Measurements from ENCODE around the gene SLX4IP. TPM values are rescaled to one million over a fixed set of nuclear protein-coding genes. Genes with fewer than 3 reads are reported as not detected.
A peak's percentile ranks its signal among the peaks of the same experiment; 100 is the strongest.

The SLX4IP gene
- total RNA-seq, 2 experiments from 2014 or later, result 7.6 to 8.5 TPM

DNA sequence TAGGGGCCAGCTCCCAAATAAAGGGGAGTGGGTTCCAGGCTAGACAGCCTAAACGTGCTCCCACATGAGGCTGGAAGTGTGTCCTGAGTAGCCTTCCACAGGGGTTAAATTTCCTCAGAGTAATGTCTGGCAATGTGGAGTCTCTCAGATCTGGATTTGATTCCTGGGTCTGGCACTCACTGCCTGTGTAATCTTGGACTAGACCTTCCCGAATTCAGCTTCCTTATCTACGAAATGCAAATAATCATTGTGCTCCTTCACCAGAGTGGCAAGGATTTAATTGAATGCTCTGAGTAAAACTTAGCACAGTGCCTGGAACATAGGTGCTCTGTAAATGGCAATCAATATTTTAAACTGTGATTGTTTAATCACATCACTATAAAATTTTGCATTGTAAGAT, 114.4 kb downstream of the SLX4IP start:
- POLR2A ChIA-PET, result interaction anchor here (0.6 to 1.1 kb wide), 2 partner anchors 113 to 125 kb away, joined by 3 read pairs; partner anchors contain the start of gene JAG1

DNA sequence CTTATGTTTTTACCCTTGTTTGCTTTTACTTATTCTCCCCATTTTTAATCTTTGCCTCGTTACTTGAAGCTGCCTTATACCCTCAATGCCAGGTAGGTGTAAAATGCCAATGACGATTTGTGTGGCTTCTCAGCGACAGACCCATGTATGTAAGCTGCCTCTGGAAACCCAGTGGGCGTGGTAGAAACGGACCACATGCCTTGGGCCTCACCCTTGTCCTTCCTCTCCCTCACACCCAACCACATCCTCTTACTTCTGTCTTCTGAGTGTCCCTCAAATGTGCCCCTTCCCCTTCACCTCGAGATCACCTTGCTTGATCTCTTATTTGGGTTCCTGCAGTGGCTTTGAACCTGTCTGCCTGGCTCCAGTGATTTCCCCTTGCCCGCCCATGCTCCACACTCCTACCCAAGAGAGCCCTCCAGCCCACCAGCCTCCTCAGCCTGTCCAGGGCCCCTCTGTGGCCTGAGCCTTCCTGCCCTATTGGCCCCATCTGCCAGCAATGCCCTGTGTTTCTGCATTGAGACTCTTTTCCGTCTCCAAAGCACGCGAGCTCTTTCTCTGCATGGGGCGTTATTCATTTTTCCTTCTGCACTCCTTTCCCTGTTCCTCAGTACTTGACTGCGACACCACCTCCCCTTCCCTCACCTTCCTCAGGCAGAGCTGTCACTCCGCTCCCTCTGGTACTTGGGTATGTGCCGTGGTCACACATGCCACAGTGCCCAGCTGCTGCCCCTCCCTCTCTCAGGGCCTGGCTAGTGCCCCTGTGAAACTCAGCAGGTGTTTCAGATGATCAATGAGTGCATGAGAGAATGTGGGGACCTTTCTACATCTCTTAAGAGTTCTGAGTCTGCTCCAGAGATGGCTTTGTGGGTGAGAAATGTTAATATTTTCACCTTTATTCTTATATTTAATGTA, 115.4 kb downstream of the SLX4IP start:
- Mint-ChIP-seq H3K27ac (peak overlapping the region; percentile 17), H3K4me3 (peak overlapping the region; percentile 62)

More for the DNA sequence above, 114.4 kb downstream of the SLX4IP start:
- no peak for DNase-seq
- Mint-ChIP-seq H3K27me3 (no peaks in the 10 kb centered on the region), H3K4me3 (no peak overlapping the region), H3K36me3 (peaks cover 3% of the 10 kb centered on the region), H3K9me3 (no peaks in the 10 kb centered on the region), H3K4me1 (peaks cover 28% of the 10 kb centered on the region), H3K27ac (no peak overlapping the region)
- no peak for ATAC-seq (ENCODE audit: low read depth)

DNA sequence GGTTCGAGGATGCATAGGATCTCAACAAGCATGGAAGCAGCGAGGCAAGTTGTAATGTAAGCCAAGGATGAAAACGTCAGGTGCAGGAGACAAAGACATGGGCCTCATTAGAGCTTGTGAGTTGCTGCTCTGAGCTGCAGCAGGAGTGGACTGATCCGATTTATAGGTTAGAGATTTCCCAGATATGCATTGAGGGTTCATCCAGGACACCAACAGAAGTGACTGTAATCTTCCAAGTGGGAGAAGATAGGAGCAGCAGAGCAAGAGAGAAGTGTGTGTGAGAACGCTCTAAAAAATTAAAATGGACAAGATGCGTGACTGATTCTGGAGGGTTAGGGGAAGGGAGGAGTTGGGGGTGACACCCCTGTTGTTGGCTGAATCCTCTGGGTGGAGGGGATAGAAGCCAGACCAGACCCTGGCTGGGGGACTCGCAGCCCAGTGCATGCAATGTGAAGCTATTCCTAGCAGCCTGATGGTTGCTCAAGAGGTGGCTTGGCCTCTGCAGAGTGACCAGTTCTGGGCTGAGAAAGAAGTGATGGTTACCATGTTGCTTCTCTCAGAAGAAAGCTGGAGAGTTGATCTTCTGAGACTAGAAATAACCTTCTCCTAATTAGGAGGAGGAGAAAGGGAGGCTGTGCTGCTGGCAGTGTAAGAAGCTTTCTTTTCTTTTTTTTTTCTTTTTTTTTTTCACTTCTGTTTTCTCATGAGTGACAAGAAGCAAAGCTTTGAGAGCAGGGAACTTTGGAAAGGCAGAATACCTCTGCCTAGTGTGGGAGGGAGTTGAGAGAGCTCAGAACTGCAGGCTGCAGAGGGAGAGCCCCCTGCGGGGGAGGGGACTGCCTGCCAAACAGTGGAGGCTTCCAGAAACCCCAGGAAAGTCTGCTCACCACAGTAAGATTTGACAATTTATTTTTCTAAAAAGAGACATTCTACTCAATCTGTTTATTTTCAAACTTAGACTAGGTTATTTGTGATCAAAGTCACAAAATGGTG, 116.9 kb downstream of the SLX4IP start:
- Mint-ChIP-seq H3K27ac (no peak overlapping the region), H3K36me3 (peaks cover 3% of the 10 kb centered on the region), H3K27me3 (no peaks in the 10 kb centered on the region), H3K9me3 (no peaks in the 10 kb centered on the region), H3K4me3 (no peak overlapping the region), H3K4me1 (peaks cover 24% of the 10 kb centered on the region)
- no peak for ATAC-seq (ENCODE audit: low read depth)
- DNase-seq, result no peak
- POLR2A ChIA-PET, result no interaction called here

More for the DNA sequence above, 115.4 kb downstream of the SLX4IP start:
- ATAC-seq (ENCODE audit: low read depth) (peak; percentile 79), DNase-seq (no peak)
- peaks cover 24% of the 10 kb centered on the region for H3K4me1 Mint-ChIP-seq
- H3K36me3 Mint-ChIP-seq, result peaks cover 3% of the 10 kb centered on the region
- POLR2A ChIA-PET, result interaction anchor here (0.6 to 1.1 kb wide), 2 partner anchors 114 to 124 kb away, joined by 3 read pairs; partner anchors contain the start of gene JAG1
- no peaks in the 10 kb centered on the region for H3K27me3 Mint-ChIP-seq
- H3K9me3 Mint-ChIP-seq, result no peaks in the 10 kb centered on the region

DNA sequence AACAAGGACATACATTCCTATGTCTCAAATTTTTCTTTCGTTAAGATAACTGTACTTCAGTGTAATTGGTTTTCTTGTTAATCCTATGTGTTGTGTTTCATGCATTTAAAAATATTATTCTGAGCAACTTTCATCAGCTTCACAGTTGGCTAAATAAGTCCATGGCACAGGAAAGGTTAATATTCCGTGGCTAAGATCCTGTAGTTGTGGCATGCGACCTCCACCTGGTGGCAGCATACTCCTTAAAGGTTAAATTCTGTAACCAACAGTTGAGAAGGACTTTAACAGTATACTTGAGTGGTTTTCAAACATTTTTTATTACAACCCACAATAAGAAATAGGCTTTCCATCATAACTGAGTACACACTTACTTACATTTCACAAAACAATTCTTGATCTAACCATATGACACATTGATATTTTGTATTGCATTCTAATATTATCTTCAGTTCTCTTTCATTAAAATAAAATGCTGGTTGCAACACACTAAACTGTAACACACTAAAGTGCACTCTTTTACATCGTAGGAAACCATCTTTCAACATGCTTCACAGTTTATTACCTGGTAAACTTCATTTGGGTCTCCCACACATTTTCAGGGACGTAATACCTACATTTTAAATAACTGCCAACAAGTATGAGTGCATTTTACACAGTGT, 118.3 kb downstream of the SLX4IP start:
- Mint-ChIP-seq H3K4me1 (peaks cover 27% of the 10 kb centered on the region), H3K4me3 (no peak overlapping the region), H3K36me3 (peaks cover 3% of the 10 kb centered on the region), H3K27ac (no peak overlapping the region), H3K27me3 (no peaks in the 10 kb centered on the region), H3K9me3 (no peaks in the 10 kb centered on the region)
- POLR2A ChIA-PET, result no interaction called here
- ATAC-seq (ENCODE audit: low read depth) (no peak), DNase-seq (no peak)

DNA sequence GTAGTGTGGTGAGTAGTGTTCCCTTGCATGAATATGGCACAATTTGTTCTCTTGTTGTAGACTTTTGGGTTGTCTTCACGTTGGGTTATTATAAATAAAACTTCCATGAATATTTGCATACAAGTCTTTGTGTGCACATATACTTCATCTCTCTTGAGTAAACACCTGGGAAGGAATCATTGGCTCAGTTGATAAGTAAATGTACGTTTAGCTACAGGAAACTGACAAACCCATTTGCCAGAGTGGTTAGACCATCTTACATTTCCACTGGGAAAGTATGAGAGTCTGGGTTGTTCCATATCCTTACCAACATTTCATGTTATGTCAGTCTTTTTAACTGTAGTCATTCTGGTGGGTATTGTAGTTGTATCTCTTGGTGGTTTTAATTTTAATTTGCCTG, 119.2 kb downstream of the SLX4IP start:
- peaks cover 34% of the 10 kb centered on the region for H3K4me1 Mint-ChIP-seq
- POLR2A ChIA-PET, result no interaction called here
- no peak for ATAC-seq (ENCODE audit: low read depth)
- no peak for DNase-seq
- H3K27ac Mint-ChIP-seq, result no peak overlapping the region
- no peaks in the 10 kb centered on the region for H3K9me3 Mint-ChIP-seq
- H3K27me3 Mint-ChIP-seq, result no peaks in the 10 kb centered on the region
- H3K4me3 Mint-ChIP-seq, result no peak overlapping the region
- H3K36me3 Mint-ChIP-seq, result peaks cover 3% of the 10 kb centered on the region

DNA sequence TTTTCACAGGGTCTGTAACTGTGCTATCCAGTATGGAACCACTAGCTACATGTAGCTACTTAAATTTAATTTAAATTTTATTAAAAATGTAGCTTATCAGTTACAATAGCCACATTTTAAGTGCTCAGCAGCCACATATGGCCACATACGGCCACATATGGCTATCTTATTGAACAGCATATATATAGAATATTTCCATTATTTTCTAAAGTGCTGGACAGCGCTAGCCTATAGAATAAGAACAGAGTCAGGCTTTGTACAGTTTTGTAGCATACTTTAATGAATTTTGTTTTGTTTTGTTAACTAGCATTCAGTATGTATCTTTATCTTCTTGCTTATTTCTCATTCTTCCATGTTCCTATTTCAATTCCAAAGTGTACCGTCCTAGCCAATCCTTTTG, 120.3 kb downstream of the SLX4IP start:
- ATAC-seq (ENCODE audit: low read depth) (no peak), DNase-seq (no peak)
- H3K27ac Mint-ChIP-seq, result no peak overlapping the region
- H3K4me1 Mint-ChIP-seq, result peaks cover 33% of the 10 kb centered on the region
- H3K4me3 Mint-ChIP-seq, result no peak overlapping the region
- peaks cover 3% of the 10 kb centered on the region for H3K36me3 Mint-ChIP-seq
- POLR2A ChIA-PET, result no interaction called here
- H3K27me3 Mint-ChIP-seq, result no peaks in the 10 kb centered on the region
- no peaks in the 10 kb centered on the region for H3K9me3 Mint-ChIP-seq

DNA sequence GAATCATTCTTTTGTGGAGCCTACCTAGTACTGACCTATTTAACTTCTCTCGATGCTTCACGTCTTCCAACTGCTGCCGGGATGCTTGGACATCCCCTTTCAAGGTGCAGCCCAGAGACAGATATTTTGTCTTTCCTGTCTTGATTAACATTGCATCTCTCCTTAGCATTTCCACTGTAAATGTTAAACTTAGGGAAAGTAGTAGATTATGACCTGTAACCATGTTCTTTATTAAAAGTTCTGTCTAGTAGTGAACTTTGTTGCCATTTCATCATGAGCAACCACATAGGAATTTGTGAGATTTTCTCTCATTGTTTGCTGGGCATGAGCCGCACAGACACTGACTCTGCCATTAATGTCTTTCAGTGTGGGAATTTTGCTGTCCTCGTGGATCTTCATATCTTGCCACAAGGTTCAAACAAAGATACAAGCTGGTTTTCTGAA, 120.8 kb downstream of the SLX4IP start:
- no peak overlapping the region for H3K4me3 Mint-ChIP-seq
- no peaks in the 10 kb centered on the region for H3K27me3 Mint-ChIP-seq
- H3K9me3 Mint-ChIP-seq, result no peaks in the 10 kb centered on the region
- POLR2A ChIA-PET, result interaction anchor here (2.0 kb wide), 1 partner anchor 122 kb away, joined by 5 read pairs; the partner anchor contains the start of genes MKKS and SLX4IP
- ATAC-seq (ENCODE audit: low read depth) (no peak), DNase-seq (no peak)
- H3K27ac Mint-ChIP-seq, result no peak overlapping the region
- peaks cover 28% of the 10 kb centered on the region for H3K4me1 Mint-ChIP-seq
- peaks cover 3% of the 10 kb centered on the region for H3K36me3 Mint-ChIP-seq

DNA sequence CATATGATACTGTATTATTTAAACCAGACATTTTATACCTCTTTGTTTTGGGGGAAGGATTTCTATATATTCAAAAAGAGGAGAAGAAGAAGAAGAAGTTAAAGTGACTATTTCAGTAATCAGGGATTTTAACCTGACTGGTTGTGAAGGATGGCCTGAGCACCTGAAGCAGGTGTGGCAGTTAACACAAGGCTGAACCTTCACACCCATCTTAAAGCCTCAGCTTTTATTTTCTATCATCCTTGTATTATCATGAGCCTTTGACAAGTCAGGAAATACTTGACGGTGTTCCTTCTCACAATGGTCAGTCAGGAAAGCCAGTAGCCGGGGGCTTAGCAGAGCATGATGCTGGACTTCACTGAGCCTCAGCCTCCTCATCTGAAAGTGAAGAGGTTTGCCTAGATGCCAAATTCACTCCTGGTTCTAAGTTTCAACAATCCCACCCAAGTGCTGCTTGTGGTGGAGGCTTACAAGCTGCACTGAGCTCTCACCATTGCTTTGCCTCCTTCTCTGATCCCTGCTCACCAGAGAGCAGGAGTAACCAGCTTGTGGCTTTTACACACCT, 121.5 kb downstream of the SLX4IP start:
- POLR2A ChIA-PET, result interaction anchor here (2.0 kb wide), 1 partner anchor 122 kb away, joined by 5 read pairs; the partner anchor contains the start of genes MKKS and SLX4IP
- Mint-ChIP-seq H3K27ac (no peak overlapping the region), H3K36me3 (peaks cover 7% of the 10 kb centered on the region), H3K4me3 (no peak overlapping the region), H3K27me3 (no peaks in the 10 kb centered on the region), H3K4me1 (peaks cover 22% of the 10 kb centered on the region), H3K9me3 (no peaks in the 10 kb centered on the region)
- no peak for DNase-seq
- no peak for ATAC-seq (ENCODE audit: low read depth)

DNA sequence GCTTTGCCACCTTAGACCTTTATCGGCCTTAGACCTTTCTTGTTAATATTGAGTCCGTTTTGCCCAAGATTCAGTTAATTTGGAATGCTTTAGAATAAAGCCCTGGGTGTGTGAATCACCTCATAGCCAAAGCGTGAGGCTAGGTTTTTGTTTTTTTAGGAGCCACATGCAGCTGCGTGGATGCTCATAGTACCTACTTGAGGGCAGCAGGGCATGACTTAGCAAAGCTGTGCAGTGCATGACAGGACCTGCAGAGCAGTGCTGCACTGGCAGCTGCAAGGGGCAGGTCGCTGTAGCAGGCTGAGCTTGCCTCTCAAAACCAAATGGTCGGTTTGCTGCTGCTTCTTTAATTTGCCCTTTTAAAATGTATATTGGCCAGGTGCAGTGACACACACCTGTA, 122.6 kb downstream of the SLX4IP start:
- Mint-ChIP-seq H3K4me3 (no peak overlapping the region), H3K4me1 (peaks cover 18% of the 10 kb centered on the region), H3K27ac (no peak overlapping the region), H3K9me3 (peaks cover 1% of the 10 kb centered on the region), H3K27me3 (no peaks in the 10 kb centered on the region), H3K36me3 (peaks cover 10% of the 10 kb centered on the region)
- POLR2A ChIA-PET, result interaction anchor here (2.0 kb wide), 1 partner anchor 123 kb away, joined by 5 read pairs; the partner anchor contains the start of genes MKKS and SLX4IP
- DNase-seq (no peak), ATAC-seq (ENCODE audit: low read depth) (no peak)

DNA sequence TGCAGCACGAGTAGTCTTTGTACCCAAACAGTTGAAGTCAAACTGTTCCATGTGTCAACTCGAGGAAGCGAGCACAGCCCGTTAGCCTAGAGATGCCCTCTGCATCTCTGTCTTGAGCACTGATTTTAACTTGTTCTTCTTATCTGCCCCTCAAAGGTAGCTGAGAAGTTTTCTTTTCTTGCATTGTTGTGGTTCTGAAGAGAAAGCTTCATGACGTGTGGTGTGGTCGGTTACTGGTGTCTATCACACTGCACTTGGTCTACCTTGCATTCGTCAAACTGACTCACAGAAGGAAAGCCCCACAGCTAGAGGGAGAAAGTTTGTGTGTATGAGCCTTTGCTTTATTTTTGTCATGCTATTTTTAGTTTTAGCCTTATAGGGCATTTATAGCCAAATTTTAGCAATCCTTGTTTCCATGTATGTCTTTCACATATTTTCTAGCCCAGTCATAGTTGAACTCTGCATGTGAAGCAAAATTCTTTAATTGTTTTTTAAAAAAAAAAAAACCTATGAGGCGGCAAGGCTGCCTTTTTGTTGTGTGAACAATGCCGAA, 123.6 kb downstream of the SLX4IP start:
- Mint-ChIP-seq H3K27me3 (no peaks in the 10 kb centered on the region), H3K36me3 (peaks cover 16% of the 10 kb centered on the region), H3K4me1 (peaks cover 27% of the 10 kb centered on the region), H3K27ac (peak overlapping the region; percentile 39), H3K4me3 (peak overlapping the region; percentile 36), H3K9me3 (peaks cover 4% of the 10 kb centered on the region)
- DNase-seq, result no peak
- POLR2A ChIA-PET, result interaction anchor here (0.9 to 1.1 kb wide), 2 partner anchors 113 to 124 kb away, joined by 5 to 7 read pairs; partner anchors contain the start of genes MKKS and SLX4IP
- ATAC-seq (ENCODE audit: low read depth), result peak; percentile 98

DNA sequence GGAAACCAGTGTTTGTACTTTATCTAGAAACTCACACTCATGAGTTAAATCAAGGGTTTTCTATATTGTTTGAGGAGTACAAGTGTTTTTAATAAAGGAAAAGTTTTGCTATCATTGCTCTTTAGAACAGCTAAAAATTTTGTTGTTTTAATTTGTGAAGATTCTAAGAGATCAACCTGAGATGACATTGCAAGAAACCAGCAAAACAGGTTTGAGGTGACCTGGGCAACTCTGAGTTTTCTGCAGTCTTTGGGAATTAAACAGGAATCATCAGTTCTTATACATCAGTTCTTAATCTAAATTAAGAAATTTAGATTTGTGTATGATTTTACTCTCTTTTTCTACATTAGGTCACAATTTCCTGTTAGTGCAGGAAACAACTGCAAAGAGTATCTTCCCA, 124.2 kb downstream of the SLX4IP start:
- DNase-seq (no peak), ATAC-seq (ENCODE audit: low read depth) (no peak)
- Mint-ChIP-seq H3K27me3 (no peaks in the 10 kb centered on the region), H3K4me3 (peak overlapping the region; percentile 36), H3K9me3 (peaks cover 4% of the 10 kb centered on the region), H3K27ac (peak overlapping the region; percentile 39), H3K36me3 (peaks cover 16% of the 10 kb centered on the region), H3K4me1 (peaks cover 33% of the 10 kb centered on the region)
- POLR2A ChIA-PET, result interaction anchor here (1.1 kb wide), 1 partner anchor 125 kb away, joined by 7 read pairs; the partner anchor contains the start of genes MKKS and SLX4IP

DNA sequence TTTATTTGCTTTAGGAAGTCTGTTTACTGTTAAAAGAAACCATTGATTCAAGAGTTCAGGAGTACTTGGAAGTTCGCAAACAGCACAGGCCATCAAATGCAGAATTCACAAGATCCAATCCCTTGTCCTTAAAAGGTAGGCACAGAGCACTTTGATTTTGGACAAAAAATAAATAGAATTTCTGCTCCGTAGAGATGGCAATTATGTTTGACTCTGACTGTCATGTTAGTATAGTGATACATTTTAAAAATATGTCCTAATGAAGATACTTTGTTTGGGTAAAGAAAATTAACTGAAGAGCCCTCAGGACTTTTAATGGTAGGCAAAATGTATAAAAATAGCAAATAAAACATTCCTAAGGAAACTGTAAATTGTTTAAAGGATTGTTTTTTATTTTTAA, 125.6 kb downstream of the SLX4IP start:
- H3K4me1 Mint-ChIP-seq, result peaks cover 41% of the 10 kb centered on the region
- POLR2A ChIA-PET, result no interaction called here
- ATAC-seq (ENCODE audit: low read depth), result no peak
- H3K4me3 Mint-ChIP-seq, result no peak overlapping the region
- H3K36me3 Mint-ChIP-seq, result peaks cover 18% of the 10 kb centered on the region
- no peak overlapping the region for H3K27ac Mint-ChIP-seq
- H3K27me3 Mint-ChIP-seq, result no peaks in the 10 kb centered on the region
- H3K9me3 Mint-ChIP-seq, result peaks cover 4% of the 10 kb centered on the region
- DNase-seq, result no peak

All from activated naive CD8-positive, alpha-beta T cell treated with anti-CD3 and anti-CD28 coated beads, Interleukin-2, amount 10 ng/mL, durations not matched to agents 7 days and 5 days (primary cell).